Stomach (tissue), 9 donors: ENCODE measurements around the gene LRRC7. TPM values are rescaled to one million over a fixed set of nuclear protein-coding genes. Genes with fewer than 3 reads are reported as not detected.

Source experiments
- DNase-seq, 2 donors: peaks; one replicate each; pipeline versions ENCODE4 v3.0.0 to v3.0.0-alpha.2; 2013 to 2019
- H3K27ac ChIP-seq, 5 donors: fragments of 200-600 bp in 4 of 5; sonication (generic) in 4 of 5; one replicate each; pipeline ENCODE4 v1.5.1; 2013 to 2019; ENCODE audit warnings: mild to moderate bottlenecking in 1 of 5, moderate library complexity in 1 of 5
- H3K27me3 ChIP-seq, 3 donors: fragments of 200-600 bp; sonication (generic); one replicate each; pipeline ENCODE4 v1.5.1; 2017 to 2019; ENCODE audit warnings: mixed run types in 1 of 3
- H3K36me3 ChIP-seq, 4 donors: fragments of 200-600 bp; sonication (generic); 1 replicate in 3 of 4; 2 replicates in 1 of 4; pipeline ENCODE4 v1.5.1; 2016 to 2019
- H3K4me1 ChIP-seq, 4 donors: fragments of 200-600 bp; sonication (generic); one replicate each; pipeline ENCODE4 v1.5.1; 2016 to 2019
- H3K4me3 ChIP-seq, 4 donors: fragments of 200-600 bp; sonication (generic) in 3 of 4; one replicate each; pipeline ENCODE4 v1.5.1; 2016 to 2019; ENCODE audit warnings: mild to moderate bottlenecking in 1 of 4
- H3K9me3 ChIP-seq, 4 donors: fragments of 200-600 bp; sonication (generic); one replicate each; pipeline ENCODE4 v1.5.1; 2016 to 2019
- CTCF ChIP-seq, 7 experiments: fragments of 450-650 bp in 4 of 7; fragments of 200-600 bp in 3 of 7; sonication (generic) in 3 of 7; IDR thresholded peaks; one replicate each; pipeline ENCODE4 v1.5.1; 2016 to 2019; ENCODE audit warnings: antibody characterized with exemption in 7 of 7, control low read depth in 2 of 7, mild to moderate bottlenecking in 1 of 7
- EP300 ChIP-seq: sonication (generic); formaldehyde crosslinking; IDR thresholded peaks from one replicate; pipeline ENCODE4 v1.6.1; 2017; ENCODE audit warnings: antibody characterized with exemption
- POLR2A ChIP-seq, 4 donors: fragments of 450-650 bp; IDR thresholded peaks; one replicate each; pipeline ENCODE4 v1.6.1; 2016; ENCODE audit warnings: antibody characterized with exemption in 4 of 4, control low read depth in 2 of 4, mild to moderate bottlenecking in 1 of 4, moderate library complexity in 1 of 4
- POLR2AphosphoS5 ChIP-seq, 3 donors: sonication (generic); formaldehyde crosslinking; IDR thresholded peaks; one replicate each; pipeline ENCODE4 v1.6.1; 2016; ENCODE audit warnings: antibody characterized with exemption in 3 of 3
- WGBS, 5 donors: extraction: QIAGEN DNeasy Blood & Tissue Kit in 3 of 5; methylation state at CpG; one replicate each; pipeline versions ENCODE4 v1.1.5 to v1.1.7; 2013 to 2018; 5-methylcytosine and 5-hydroxymethylcytosine counted together
- intact Hi-C: fragments of 100-400 bp; cut with DNase I; formaldehyde crosslinking; loops from one replicate; pipeline ENCODE4 v1.15.1; 2023; ENCODE audit warnings: low total_unique reads
- polyA plus RNA-seq, 3 donors: library from polyadenylated mRNA; stranded (reverse); fragments of 200-250 nt; gene quantifications; one replicate each; pipeline ENCODE4 v1.2.3, GENCODE V29; 2013
- total RNA-seq, 5 donors: library from RNA; depleted of rRNA; stranded (reverse); fragments of >200 nt; gene quantifications; one replicate each; pipeline versions ENCODE4 v1.1.0 to v1.2.3, GENCODE V29; 2014 to 2016
- donor health status: healthy with polysubstance abuse.
- donor health status: Bipolar disorder and iron deficiency.
- donor health status: healthy.

The LRRC7 gene
- total and polyA plus RNA-seq, 8 donors = 0.06 to 22.4 (median 0.31) TPM; not detected in 1

- no peak overlapping the region for H3K4me3 ChIP-seq
- H3K27me3 ChIP-seq = no peaks in the 10 kb centered on the region
- H3K36me3 ChIP-seq = no peaks in the 10 kb centered on the region
- no peak for DNase-seq
- H3K4me1 ChIP-seq = peaks cover 0 to 18% (median 7%) of the 10 kb centered on the region in 4 donors
- WGBS, 5 donors = 27 to 75% (median 52%) methylated on average over 1 of the region's 1 CpG
- no peaks in the 10 kb centered on the region for H3K9me3 ChIP-seq
- H3K27ac ChIP-seq = no peak overlapping the region
- TF ChIP-seq CTCF (IDR thresholded peaks at IDR 0.05) (no peak), POLR2AphosphoS5 (IDR thresholded peaks at IDR 0.05) (no peak), EP300 (no peak), POLR2A (IDR thresholded peaks at IDR 0.05) (no peak)
- intact Hi-C loops = no loop called here
Measured at GRCh38 chr1:69911301-69911801, 343.6 kb downstream of the LRRC7 start.

GRCh38 chr1:69913977-69914376 lies 346.3 kb downstream of the LRRC7 start:
- no peak overlapping the region for H3K27ac ChIP-seq
- H3K36me3 ChIP-seq = no peaks in the 10 kb centered on the region
- intact Hi-C loops = no loop called here
- TF ChIP-seq POLR2A (IDR thresholded peaks at IDR 0.05) (no peak), CTCF (IDR thresholded peaks at IDR 0.05) (no peak), EP300 (no peak), POLR2AphosphoS5 (IDR thresholded peaks at IDR 0.05) (no peak)
- peaks cover 0 to 18% (median 7%) of the 10 kb centered on the region in 4 donors for H3K4me1 ChIP-seq
- H3K27me3 ChIP-seq = no peaks in the 10 kb centered on the region
- H3K4me3 ChIP-seq = no peak overlapping the region
- WGBS, 5 donors = 47 to 83% (median 61%) methylated on average over 1 of the region's 1 CpG
- DNase-seq = peak in 1 of 2 donors; percentile 85
- H3K9me3 ChIP-seq = no peaks in the 10 kb centered on the region

GRCh38 chr1:69914976-69915765 lies 347.4 kb downstream of the LRRC7 start:
- intact Hi-C loops = no loop called here
- no peaks in the 10 kb centered on the region for H3K36me3 ChIP-seq
- TF ChIP-seq POLR2AphosphoS5 (IDR thresholded peaks at IDR 0.05) (no peak), POLR2A (IDR thresholded peaks at IDR 0.05) (no peak), CTCF (IDR thresholded peaks at IDR 0.05) (no peak), EP300 (no peak)
- no peak overlapping the region for H3K27ac ChIP-seq
- H3K9me3 ChIP-seq = peaks cover 0 to 9% (median 3%) of the 10 kb centered on the region in 4 donors
- 47 to 62% (median 55%) methylated on average over 5 of the region's 5 CpGs for WGBS, 5 donors
- H3K4me1 ChIP-seq = peaks cover 0 to 18% (median 7%) of the 10 kb centered on the region in 4 donors
- DNase-seq = peak in 1 of 2 donors; percentile 65
- no peak overlapping the region for H3K4me3 ChIP-seq
- H3K27me3 ChIP-seq = no peaks in the 10 kb centered on the region

GRCh38 chr1:69919129-69919921 lies 351.6 kb downstream of the LRRC7 start:
- H3K27ac ChIP-seq = no peak overlapping the region
- TF ChIP-seq EP300 = no peak
- TF ChIP-seq CTCF (IDR thresholded peaks at IDR 0.05) = no peak
- TF ChIP-seq POLR2AphosphoS5 (IDR thresholded peaks at IDR 0.05) = no peak
- no peak for TF ChIP-seq POLR2A (IDR thresholded peaks at IDR 0.05)
- H3K36me3 ChIP-seq = no peaks in the 10 kb centered on the region
- no peak for DNase-seq
- peaks cover 0 to 9% (median 3%) of the 10 kb centered on the region in 4 donors for H3K9me3 ChIP-seq
- intact Hi-C loops = no loop called here
- no peak overlapping the region for H3K4me3 ChIP-seq
- H3K4me1 ChIP-seq = peaks cover 0 to 10% (median under 1%) of the 10 kb centered on the region in 4 donors
- no peaks in the 10 kb centered on the region for H3K27me3 ChIP-seq
- WGBS, 5 donors = 90 to 97% (median 95%) methylated on average over 20 to 36 of the region's 36 CpGs
